H1 (cell line): ENCODE data around the gene SYDE2. TPM values are rescaled to one million over a fixed set of nuclear protein-coding genes. Genes with fewer than 3 reads are reported as not detected.

Source experiments
- CHD7 ChIP-seq: fragments of 300-600 bp; sonication (generic); IDR thresholded peaks from 2 replicates; pipeline ENCODE4 v1.7.1; 2012; ENCODE audit warnings: low read length, moderate library complexity, mild to moderate bottlenecking, inconsistent platforms; ENCODE audit not compliant: insufficient replicate concordance
- KDM1A ChIP-seq: fragments of 200-600, 300-600 bp; sonication (generic); IDR thresholded peaks from 2 replicates; pipeline ENCODE4 v1.7.1; 2016; ENCODE audit warnings: mild to moderate bottlenecking, low read length, borderline replicate concordance
- KDM4A ChIP-seq: IDR thresholded peaks from one replicate; pipeline ENCODE4 v1.7.1; 2012; ENCODE audit warnings: low read depth, mild to moderate bottlenecking, moderate library complexity, low read length, inconsistent platforms; ENCODE audit not compliant: severe bottlenecking
- KDM5A ChIP-seq: fragments of 200-600 bp; IDR thresholded peaks from 2 replicates; pipeline ENCODE4 v1.7.1; 2012; ENCODE audit warnings: mild to moderate bottlenecking, low read length, inconsistent platforms, mixed read lengths
- NRF1 ChIP-seq: IDR thresholded peaks from 2 replicates; pipeline ENCODE4 v1.6.1; 2011; ENCODE audit warnings: mild to moderate bottlenecking, low read depth, low read length, improper control_type of control experiment
- POLR2AphosphoS5 ChIP-seq: IDR thresholded peaks from 2 replicates; pipeline ENCODE4 v1.6.1; 2011; ENCODE audit warnings: low read depth, low read length
- POU5F1 ChIP-seq: IDR thresholded peaks from 2 replicates; pipeline ENCODE4 v1.6.1; 2011; ENCODE audit warnings: low read depth, mild to moderate bottlenecking, low read length, moderate library complexity
- RAD21 ChIP-seq, 2 experiments: IDR thresholded peaks in 1 of 2; conservative IDR thresholded peaks in 1 of 2; 2 replicates each; pipeline ENCODE4 v1.6.1; 2011; ENCODE audit warnings: low read depth in 2 of 2, low read length in 2 of 2, improper control_type of control experiment in 1 of 2, inconsistent platforms in 1 of 2, mild to moderate bottlenecking in 1 of 2, moderate library complexity in 1 of 2
- RNF2 ChIP-seq: fragments of 200-900, 300-1000 bp; sonication (generic); IDR thresholded peaks from 2 replicates; pipeline ENCODE4 v1.7.1; 2016; ENCODE audit warnings: borderline replicate concordance, low read depth, mild to moderate bottlenecking, antibody characterized with exemption, low read length; ENCODE audit not compliant: poor library complexity, severe bottlenecking; ENCODE audit errors: missing control alignments
- polyA plus RNA-seq, 7 experiments: library from polyadenylated mRNA; depleted of rRNA in 3 of 7; stranded (reverse) in 5 of 7; unstranded in 2 of 7; fragments of >200 nt in 5 of 7; fragments of 200-250 nt in 2 of 7; gene quantifications; 1 replicate in 5 of 7; 2 replicates in 1 of 7; 4 replicates in 1 of 7; pipeline versions ENCODE4 v1.2.1 to v1.2.3, GENCODE V29; 2011 to 2013; ENCODE audit warnings: missing spikeins in 2 of 7, mixed read lengths in 2 of 7
- total RNA-seq: library from RNA; stranded (reverse); fragmentation: NEBNext Ultra II Directional; extraction: Animal tissue kit (Norgen Biotek cat#: 25700); gene quantifications from 2 replicates; pipeline ENCODE4 v1.2.1, GENCODE V29; 2021

SYDE2 gene
- total and polyA plus RNA-seq, 2 of the 8 experiments (the other 6 are each of a cell fraction or from before 2014, with no cell fraction given), result 1.6 to 14.6 TPM

GRCh38 chr1:85244271-85245061 is 43.6 kb upstream of the SYDE2 start (continued):
- TF ChIP-seq KDM4A (no peak), POLR2AphosphoS5 (no peak), RAD21 (IDR thresholded peaks at IDR 0.05 in 1 of 2, conservative IDR thresholded peaks at IDR 0.05 in 1 of 2; ENCODE audit: low read depth in 2 of 2, low read length in 2 of 2) (no peak), CHD7 (no peak), KDM5A (no peak), KDM1A (no peak), POU5F1 (no peak), NRF1 (no peak), RNF2 (no peak)
